IMR-90 (cell line): ENCODE data around the gene UPF1. TPM values are rescaled to one million over a fixed set of nuclear protein-coding genes. Genes with fewer than 3 reads are reported as not detected.
A peak's percentile ranks its signal among the peaks of the same experiment; 100 is the strongest.

Source experiments
- ATAC-seq: fragments of 200-7000 bp; cut with Tn5 transposase; 2 replicates; pipeline ENCODE4 v1.9.1; 2020; ENCODE audit warnings: low read depth, mild to moderate bottlenecking, moderate library complexity
- BruUV-seq: library from RNA; stranded (reverse); fragments of 400-500 nt; replicated peaks from 2 replicates; lab custom pipeline; 2021; lab: Mats Ljungman, UMichigan
- CTCF ChIA-PET: fragments of 300-600 bp; formaldehyde crosslinking; extraction: SDS; loops from one replicate; lab custom pipeline; 2021; ENCODE audit warnings: antibody characterized with exemption; lab: Yijun Ruan, JAX
- POLR2A ChIA-PET: fragments of 300-600 bp; sonication (Branson Sonifier 250); formaldehyde crosslinking; loops from one replicate; lab custom pipeline; 2022; ENCODE audit warnings: antibody characterized with exemption; ENCODE audit not compliant: unreplicated experiment; lab: Charles Lee
- DNase-seq: peaks from one replicate; pipeline ENCODE4 v3.0.0; 2013
- H2AFZ ChIP-seq: replicated peaks from 2 replicates; pipeline ENCODE3; 2013; ENCODE audit warnings: low read length, mild to moderate bottlenecking; ENCODE audit not compliant: poor library complexity
- H2AK5ac ChIP-seq: 2 replicates; pipeline ENCODE4 v1.6.1; 2013; ENCODE audit warnings: low read depth, low read length, inconsistent platforms
- H2AK9ac ChIP-seq: replicated peaks from 2 replicates; pipeline ENCODE3; 2013; ENCODE audit warnings: mild to moderate bottlenecking, low read depth, low read length, moderate library complexity; ENCODE audit not compliant: poor library complexity
- H2BK120ac ChIP-seq: 2 replicates; pipeline ENCODE4 v1.6.1; 2013; ENCODE audit warnings: low read depth, low read length, inconsistent platforms
- H2BK15ac ChIP-seq: 3 replicates; pipeline ENCODE4 v1.6.1; 2013; ENCODE audit warnings: low read depth, low read length, inconsistent platforms
- H2BK20ac ChIP-seq: 2 replicates; pipeline ENCODE4 v1.6.1; 2013; ENCODE audit warnings: low read depth, mild to moderate bottlenecking, inconsistent platforms, low read length, moderate library complexity
- H2BK5ac ChIP-seq: 2 replicates; pipeline ENCODE4 v1.6.1; 2013; ENCODE audit warnings: mild to moderate bottlenecking, low read depth, low read length, inconsistent platforms; ENCODE audit not compliant: poor library complexity, severe bottlenecking
- H3K14ac ChIP-seq: replicated peaks from 2 replicates; pipeline ENCODE4 v1.6.1; 2013; ENCODE audit warnings: low read depth, low read length, inconsistent platforms
- H3K18ac ChIP-seq: 2 replicates; pipeline ENCODE4 v1.6.1; 2013; ENCODE audit warnings: low read depth, low read length, control low read depth
- H3K23ac ChIP-seq: 2 replicates; pipeline ENCODE4 v1.6.1; 2013; ENCODE audit warnings: low read depth, low read length, inconsistent platforms
- H3K27ac ChIP-seq: 2 replicates; pipeline ENCODE4 v1.5.1; 2013; ENCODE audit warnings: mild to moderate bottlenecking, control low read depth, low read length; ENCODE audit not compliant: insufficient read depth
- H3K27me3 ChIP-seq: 2 replicates; pipeline ENCODE4 v1.6.1; 2013; ENCODE audit warnings: low read length; ENCODE audit not compliant: control insufficient read depth, insufficient read depth
- H3K36me3 ChIP-seq: 2 replicates; pipeline ENCODE4 v1.6.1; 2013; ENCODE audit warnings: low read length, mixed read lengths; ENCODE audit not compliant: control insufficient read depth, insufficient read depth
- H3K4ac ChIP-seq: 2 replicates; pipeline ENCODE4 v1.6.1; 2013; ENCODE audit warnings: low read depth, low read length, inconsistent platforms
- H3K4me1 ChIP-seq: 2 replicates; pipeline ENCODE4 v1.6.1; 2013; ENCODE audit warnings: low read length, mixed read lengths; ENCODE audit not compliant: control insufficient read depth, insufficient read depth
- H3K4me2 ChIP-seq: 2 replicates; pipeline ENCODE4 v1.6.1; 2013; ENCODE audit warnings: low read depth, mild to moderate bottlenecking, control low read depth, low read length, moderate library complexity
- H3K4me3 ChIP-seq: 2 replicates; pipeline ENCODE4 v1.5.1; 2013; ENCODE audit warnings: low read depth, mild to moderate bottlenecking, control low read depth, low read length, moderate library complexity; ENCODE audit not compliant: insufficient read depth
- H3K56ac ChIP-seq: 2 replicates; pipeline ENCODE4 v1.6.1; 2013; ENCODE audit warnings: low read length, inconsistent platforms; ENCODE audit not compliant: insufficient read depth; ENCODE audit errors: extremely low read depth
- H3K79me1 ChIP-seq, 2 experiments: 2 replicates each; pipeline ENCODE4 v1.6.1; 2013; ENCODE audit warnings: low read length in 2 of 2, inconsistent platforms in 1 of 2, low read depth in 1 of 2
- H3K9ac ChIP-seq: 2 replicates; pipeline ENCODE4 v1.6.1; 2013; ENCODE audit warnings: low read depth, low read length, control low read depth
- H3K9me1 ChIP-seq: 2 replicates; pipeline ENCODE4 v1.6.1; 2013; ENCODE audit warnings: low read length, inconsistent platforms; ENCODE audit not compliant: insufficient read depth
- H3K9me3 ChIP-seq: 2 replicates; pipeline ENCODE4 v1.6.1; 2013; ENCODE audit warnings: low read length; ENCODE audit not compliant: control insufficient read depth, insufficient read depth
- H4K20me1 ChIP-seq: 2 replicates; pipeline ENCODE4 v1.6.1; 2013; ENCODE audit warnings: low read length, inconsistent platforms; ENCODE audit not compliant: insufficient read depth
- H4K5ac ChIP-seq: 2 replicates; pipeline ENCODE4 v1.6.1; 2013; ENCODE audit warnings: mild to moderate bottlenecking, low read depth, low read length, control low read depth
- H4K8ac ChIP-seq, 2 experiments: 2 replicates each; pipeline ENCODE4 v1.6.1; 2013; ENCODE audit warnings: low read depth in 2 of 2, low read length in 2 of 2, control low read depth in 1 of 2, inconsistent platforms in 1 of 2
- H4K91ac ChIP-seq: 2 replicates; pipeline ENCODE4 v1.6.1; 2013; ENCODE audit warnings: low read depth, low read length, inconsistent platforms; ENCODE audit not compliant: insufficient read depth
- MXI1 ChIP-seq: IDR thresholded peaks from 2 replicates; pipeline ENCODE4 v1.6.1; 2012; ENCODE audit warnings: low read depth, mild to moderate bottlenecking, low read length, moderate library complexity, borderline replicate concordance
- RAD21 ChIP-seq: IDR thresholded peaks from 2 replicates; pipeline ENCODE4 v1.6.1; 2012; ENCODE audit warnings: low read length, improper control_type of control experiment
- WGBS, 2 experiments: methylation state at CpG; one replicate each; pipeline versions ENCODE4 v1.1.5 to v1.1.7; 2013; ENCODE audit warnings: missing lambda C conversion rate in 2 of 2; ENCODE audit not compliant: insufficient read length in 1 of 2; ENCODE audit errors: extremely low coverage in 2 of 2; 5-methylcytosine and 5-hydroxymethylcytosine counted together
- dilution Hi-C: fragments of 300-500 bp; cut with HindIII; formaldehyde crosslinking; loops from one replicate; pipeline ENCODE4 v1.14.3; 2018; ENCODE audit warnings: low sequenced_read_pairs; ENCODE audit not compliant: unreplicated experiment
- in situ Hi-C: fragments of 300-500 bp; cut with MboI; formaldehyde crosslinking; loops from 3 replicates; pipeline ENCODE4 v1.14.3; 2019; ENCODE audit warnings: low sequenced_read_pairs, inconsistent platforms, mixed read lengths
- intact Hi-C: fragments of 100-400 bp; cut with micrococcal nuclease; formaldehyde crosslinking; loops from 2 replicates; pipeline ENCODE4 v1.10.0; 2022
- polyA plus RNA-seq, 3 experiments: library from polyadenylated mRNA; depleted of rRNA; stranded (reverse); fragments of >200 nt; gene quantifications; 2 replicates each; pipeline ENCODE4 v1.2.3, GENCODE V29; 2012; ENCODE audit warnings: low replicate concordance in 1 of 3
- total RNA-seq: library from RNA; depleted of rRNA; stranded (reverse); fragments of >200 nt; gene quantifications from 2 replicates; pipeline ENCODE4 v1.2.3, GENCODE V29; 2012
- TF ChIP-seq, protein P1 (sequence below): conservative IDR thresholded peaks from 2 replicates; pipeline ENCODE4 v1.5.1; 2012; ENCODE audit warnings: mild to moderate bottlenecking, low read depth, low read length, improper control_type of control experiment

UPF1 gene
- total and polyA plus RNA-seq, 2 of the 4 experiments (the other 2 are of a cell fraction), result 31.2 to 50.3 TPM

DNA sequence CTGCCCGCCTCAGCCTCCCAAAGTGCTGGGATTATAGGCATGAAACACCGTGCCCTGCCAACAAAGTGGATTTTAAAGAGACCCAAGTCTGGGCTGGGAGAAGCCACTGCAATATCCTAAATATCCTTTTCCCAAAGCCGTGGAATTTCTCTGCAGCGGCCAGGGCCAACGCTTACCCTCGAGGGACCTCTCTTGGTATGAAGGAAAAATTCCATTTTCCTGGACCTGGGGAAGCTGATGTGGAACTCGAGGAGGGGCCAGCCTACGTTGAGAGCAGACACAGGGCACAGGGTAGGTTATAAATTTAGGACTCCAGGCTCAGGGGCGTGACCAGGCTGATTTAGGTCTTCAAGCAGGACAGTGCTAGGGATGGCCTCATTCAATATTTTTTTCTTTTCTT, 17.7 kb upstream of the UPF1 start:
- no peaks in the 10 kb centered on the region for H3K79me1 ChIP-seq
- peaks cover 1% of the 10 kb centered on the region; the same call in 1 of the 2 replicates for H3K4me1 ChIP-seq
- H2BK20ac ChIP-seq, result no peak overlapping the region
- no peak overlapping the region for H3K4ac ChIP-seq
- no peak overlapping the region for H3K4me3 ChIP-seq
- no TSS peak for BruUV-seq
- POLR2A ChIA-PET, result no interaction called here
- CTCF ChIA-PET, result no interaction called here
- intact Hi-C loops, result no loop called here
- H2AK9ac ChIP-seq, result no peak overlapping the region
- H4K91ac ChIP-seq, result no peak overlapping the region
- H3K27me3 ChIP-seq, result peaks cover 11% of the 10 kb centered on the region
- ATAC-seq, result peak; percentile 84
- H3K4me2 ChIP-seq, result no peak overlapping the region
- no peaks in the 10 kb centered on the region for H3K9me1 ChIP-seq
- H3K9ac ChIP-seq, result no peak overlapping the region
- no peak overlapping the region for H2AFZ ChIP-seq
- H3K14ac ChIP-seq, result no peak overlapping the region
- no peak overlapping the region for H2BK15ac ChIP-seq
- TF ChIP-seq MXI1, result no peak
- TF ChIP-seq RAD21, result peak; percentile 39; the same call in 1 of the 2 replicates
- TF ChIP-seq, protein P1, sequence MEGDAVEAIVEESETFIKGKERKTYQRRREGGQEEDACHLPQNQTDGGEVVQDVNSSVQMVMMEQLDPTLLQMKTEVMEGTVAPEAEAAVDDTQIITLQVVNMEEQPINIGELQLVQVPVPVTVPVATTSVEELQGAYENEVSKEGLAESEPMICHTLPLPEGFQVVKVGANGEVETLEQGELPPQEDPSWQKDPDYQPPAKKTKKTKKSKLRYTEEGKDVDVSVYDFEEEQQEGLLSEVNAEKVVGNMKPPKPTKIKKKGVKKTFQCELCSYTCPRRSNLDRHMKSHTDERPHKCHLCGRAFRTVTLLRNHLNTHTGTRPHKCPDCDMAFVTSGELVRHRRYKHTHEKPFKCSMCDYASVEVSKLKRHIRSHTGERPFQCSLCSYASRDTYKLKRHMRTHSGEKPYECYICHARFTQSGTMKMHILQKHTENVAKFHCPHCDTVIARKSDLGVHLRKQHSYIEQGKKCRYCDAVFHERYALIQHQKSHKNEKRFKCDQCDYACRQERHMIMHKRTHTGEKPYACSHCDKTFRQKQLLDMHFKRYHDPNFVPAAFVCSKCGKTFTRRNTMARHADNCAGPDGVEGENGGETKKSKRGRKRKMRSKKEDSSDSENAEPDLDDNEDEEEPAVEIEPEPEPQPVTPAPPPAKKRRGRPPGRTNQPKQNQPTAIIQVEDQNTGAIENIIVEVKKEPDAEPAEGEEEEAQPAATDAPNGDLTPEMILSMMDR, result peak; percentile 30; the same call in 1 of the 2 replicates
- no CpG with 5 or more reads among the region's 9 CpGs for WGBS, 2 experiments
- H3K27ac ChIP-seq, result no peak overlapping the region
- H2BK120ac ChIP-seq, result no peak overlapping the region
- no peak overlapping the region for H2AK5ac ChIP-seq
- no peak overlapping the region for H3K23ac ChIP-seq
- H3K18ac ChIP-seq, result no peak overlapping the region
- dilution Hi-C loops, result no loop called here
- H4K20me1 ChIP-seq, result no peaks in the 10 kb centered on the region
- no peaks in the 10 kb centered on the region for H3K36me3 ChIP-seq
- H3K56ac ChIP-seq, result no peak overlapping the region
- no peak for DNase-seq
- H3K9me3 ChIP-seq, result no peaks in the 10 kb centered on the region
- in situ Hi-C loops, result no loop called here
- no peak overlapping the region for H2BK5ac ChIP-seq
- no peak overlapping the region for H4K5ac ChIP-seq
- H4K8ac ChIP-seq, result no peak overlapping the region
